GF-D8 (cell line): Measurements from ENCODE around the gene PPP4R3A.
"Not testable (repeated sequence)": the region's sequence is repeated elsewhere in the genome, so short reads cannot be mapped to it uniquely, and the experiment has no call there.

Experiments used
- DNase-seq: peaks from one replicate; lab custom pipeline; 2025; lab: John Stamatoyannopoulos, UW

Gene PPP4R3A

DNA sequence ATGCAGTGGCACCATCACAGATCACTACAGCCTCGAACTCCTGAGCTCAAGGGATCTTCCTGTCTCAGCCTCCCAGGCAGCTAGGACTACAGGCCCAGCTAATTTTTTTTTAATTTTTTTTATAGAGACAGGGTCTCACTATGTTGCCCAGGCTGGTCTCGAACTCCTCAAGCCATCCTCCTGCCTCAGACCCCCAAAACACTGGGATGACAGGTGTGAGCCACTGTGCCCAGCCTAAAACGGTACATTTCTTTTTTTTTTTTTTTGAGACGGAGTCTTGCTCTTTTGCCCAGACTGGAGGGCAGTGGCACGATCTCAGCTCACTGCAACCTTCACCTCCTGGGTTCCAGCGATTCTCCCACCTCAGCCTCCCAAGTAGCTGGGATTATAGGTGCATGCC is 100.9 kb downstream of the PPP4R3A start:
- DNase-seq = not testable (repeated sequence)
